GM19193 (cell line): Measurements from ENCODE around the gene SLC25A39.

ENCODE experiments used
- POLR2A ChIP-seq: IDR thresholded peaks from 4 replicates; pipeline ENCODE4 v1.6.1; 2011; ENCODE audit not compliant: insufficient read depth, insufficient read length; ENCODE audit errors: extremely low read depth

The SLC25A39 gene

GRCh38 chr17:44355642-44356099 lies 31.0 kb upstream of the SLC25A39 start:
- TF ChIP-seq POLR2A: no peak

DNA sequence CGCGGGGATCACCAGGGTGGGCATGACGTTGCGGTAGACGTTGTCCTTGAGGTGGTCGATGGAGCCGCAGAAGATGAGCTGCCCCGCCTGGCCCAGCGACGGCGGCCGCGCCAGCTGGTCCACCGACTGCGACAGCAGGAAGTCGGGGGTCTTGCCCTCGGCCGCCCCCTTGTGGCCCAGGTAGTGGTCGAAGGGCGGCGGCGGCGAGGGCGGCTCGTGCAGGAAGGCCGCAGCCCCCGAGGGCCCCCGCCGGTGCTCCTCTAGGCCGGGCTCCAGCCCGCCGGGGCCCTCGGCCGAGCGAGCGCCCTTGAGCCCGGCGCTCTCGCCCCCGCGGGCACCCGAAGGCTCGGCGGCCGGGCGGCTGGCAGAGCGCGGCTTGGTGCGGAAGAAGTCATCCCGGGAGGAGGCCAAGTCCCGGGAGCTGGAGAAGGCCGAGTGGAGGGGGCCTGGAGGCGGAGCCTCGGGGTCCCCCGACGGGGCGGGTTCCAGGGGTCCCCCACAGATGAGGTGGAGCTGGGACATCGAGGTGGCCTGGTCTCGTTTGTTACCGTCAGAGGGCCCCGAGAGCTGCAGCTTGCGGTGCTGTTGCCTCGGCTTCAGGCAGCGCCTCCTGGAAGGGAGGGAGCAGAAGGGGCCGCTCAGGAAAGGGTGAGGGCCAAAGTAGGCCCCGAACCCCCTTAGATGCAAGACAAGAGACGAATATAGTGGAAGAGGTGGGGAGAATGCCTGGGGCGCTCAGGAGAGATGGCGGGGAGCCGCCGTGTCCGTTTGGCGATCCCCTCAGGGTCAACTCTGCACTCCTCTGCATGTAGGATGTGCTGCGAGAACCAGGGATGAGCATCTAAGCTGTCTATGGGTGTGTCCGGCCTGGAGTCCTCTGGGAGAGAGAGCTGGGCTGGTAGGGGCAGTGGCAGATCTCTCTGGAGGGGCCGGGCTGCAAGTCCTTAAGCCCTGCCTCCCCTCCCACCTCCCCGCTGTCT lies 30.2 kb upstream of the SLC25A39 start:
- no peak for TF ChIP-seq POLR2A

DNA sequence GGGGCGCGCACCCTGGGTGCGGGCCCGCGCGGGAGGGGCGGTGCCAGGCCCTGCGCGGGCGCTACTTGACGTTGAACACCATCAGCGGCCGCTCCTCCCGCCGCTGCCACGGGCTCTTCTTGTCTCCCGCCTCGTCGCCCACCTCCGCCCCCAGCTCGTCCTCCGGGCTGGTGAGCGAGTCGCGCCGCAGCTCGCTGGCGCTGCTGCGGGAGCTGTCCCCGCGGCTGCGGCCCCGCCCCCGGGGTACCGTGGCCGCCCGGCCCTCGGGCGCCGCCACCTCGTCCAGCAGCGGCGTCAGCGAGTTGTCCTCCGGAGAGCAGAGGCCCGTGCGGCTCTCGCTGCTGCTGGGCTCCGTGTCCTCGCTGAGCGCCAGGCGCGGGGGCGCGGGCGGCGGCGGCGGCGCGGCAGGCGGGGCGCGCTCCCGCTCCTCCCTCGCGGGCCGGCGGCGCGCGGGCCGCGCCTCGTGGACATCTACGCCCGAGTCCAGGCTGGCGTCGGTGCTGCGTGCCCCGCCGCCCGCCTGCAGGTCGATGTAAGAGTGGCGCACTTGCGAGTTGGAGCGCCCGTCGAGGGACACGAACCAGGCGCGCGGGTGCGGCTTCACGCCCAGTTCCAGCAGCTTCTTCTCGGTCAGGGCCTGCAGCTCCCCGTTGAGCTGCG lies 29.2 kb upstream of the SLC25A39 start:
- no peak for TF ChIP-seq POLR2A

DNA sequence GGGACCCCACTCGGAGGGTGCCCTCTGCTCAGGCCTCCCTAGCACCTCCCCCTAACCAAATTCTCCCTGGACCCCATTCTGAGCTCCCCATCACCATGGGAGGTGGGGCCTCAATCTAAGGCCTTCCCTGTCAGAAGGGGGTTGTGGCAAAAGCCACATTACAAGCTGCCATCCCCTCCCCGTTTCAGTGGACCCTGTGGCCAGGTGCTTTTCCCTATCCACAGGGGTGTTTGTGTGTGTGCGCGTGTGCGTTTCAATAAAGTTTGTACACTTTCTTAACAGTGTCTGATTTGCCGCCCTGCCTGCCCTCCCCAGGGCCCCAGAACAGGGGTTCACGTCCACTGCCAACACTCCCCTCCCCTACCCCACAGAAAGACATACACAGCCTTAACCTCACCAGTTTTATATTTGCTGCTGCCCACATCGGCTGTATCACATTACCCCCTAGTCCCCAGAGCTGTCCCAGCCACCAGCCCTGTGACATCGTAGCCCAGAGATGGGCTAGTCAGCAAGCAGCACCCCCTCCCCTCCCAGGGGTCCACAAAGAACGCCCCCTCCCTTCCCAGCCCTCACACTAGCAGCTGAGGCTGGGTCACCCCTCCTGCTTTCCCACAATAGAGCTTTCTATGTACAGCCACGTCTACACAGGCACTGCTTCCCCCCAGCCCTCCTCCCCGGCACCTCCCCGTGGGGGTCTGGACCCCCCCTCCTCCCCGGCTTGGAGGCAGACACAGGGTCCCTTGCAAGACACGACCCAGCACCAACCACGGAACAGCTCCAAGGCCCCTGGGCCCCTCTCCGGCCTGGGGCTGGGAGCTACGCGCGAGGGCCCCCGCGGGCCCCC lies 28.4 kb upstream of the SLC25A39 start:
- no peak for TF ChIP-seq POLR2A

GRCh38 chr17:44351961-44352827 lies 27.6 kb upstream of the SLC25A39 start:
- TF ChIP-seq POLR2A: no peak

DNA sequence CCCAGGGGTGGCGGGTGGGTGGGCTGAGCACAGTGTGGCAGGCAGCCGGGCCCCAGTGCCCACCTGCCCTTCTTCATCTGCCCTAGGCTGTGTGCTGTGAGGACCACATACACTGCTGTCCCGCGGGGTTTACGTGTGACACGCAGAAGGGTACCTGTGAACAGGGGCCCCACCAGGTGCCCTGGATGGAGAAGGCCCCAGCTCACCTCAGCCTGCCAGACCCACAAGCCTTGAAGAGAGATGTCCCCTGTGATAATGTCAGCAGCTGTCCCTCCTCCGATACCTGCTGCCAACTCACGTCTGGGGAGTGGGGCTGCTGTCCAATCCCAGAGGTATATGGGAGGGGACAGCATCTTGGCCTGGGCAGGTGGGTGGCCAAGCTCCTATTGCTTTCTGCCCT lies 26.8 kb upstream of the SLC25A39 start:
- TF ChIP-seq POLR2A: no peak

- no peak for TF ChIP-seq POLR2A
Observed at GRCh38 chr17:44350733-44351226, 26.2 kb upstream of the SLC25A39 start.

DNA sequence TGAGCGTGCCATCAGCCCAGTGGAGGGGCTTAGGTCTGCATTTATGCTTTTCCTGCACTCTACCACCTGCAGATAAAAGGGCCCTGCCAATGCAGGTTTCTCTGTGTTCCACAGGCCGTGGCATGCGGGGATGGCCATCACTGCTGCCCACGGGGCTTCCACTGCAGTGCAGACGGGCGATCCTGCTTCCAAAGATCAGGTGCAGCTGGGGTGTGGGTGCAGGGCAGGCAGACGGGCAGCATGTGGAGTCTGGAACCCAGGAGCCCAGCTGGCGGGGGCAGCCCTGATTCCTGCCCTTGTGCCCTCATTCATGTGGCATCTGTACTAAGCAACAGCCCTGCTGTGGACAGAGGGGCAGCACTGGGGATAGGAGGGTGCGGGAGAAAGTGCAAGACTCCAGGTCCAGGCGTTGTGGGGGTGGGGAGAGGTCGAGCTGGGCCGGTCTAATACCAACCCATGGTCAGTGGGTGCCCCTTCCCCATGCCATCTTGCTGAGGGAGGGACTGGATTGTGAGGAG lies 25.0 kb upstream of the SLC25A39 start:
- TF ChIP-seq POLR2A: no peak

DNA sequence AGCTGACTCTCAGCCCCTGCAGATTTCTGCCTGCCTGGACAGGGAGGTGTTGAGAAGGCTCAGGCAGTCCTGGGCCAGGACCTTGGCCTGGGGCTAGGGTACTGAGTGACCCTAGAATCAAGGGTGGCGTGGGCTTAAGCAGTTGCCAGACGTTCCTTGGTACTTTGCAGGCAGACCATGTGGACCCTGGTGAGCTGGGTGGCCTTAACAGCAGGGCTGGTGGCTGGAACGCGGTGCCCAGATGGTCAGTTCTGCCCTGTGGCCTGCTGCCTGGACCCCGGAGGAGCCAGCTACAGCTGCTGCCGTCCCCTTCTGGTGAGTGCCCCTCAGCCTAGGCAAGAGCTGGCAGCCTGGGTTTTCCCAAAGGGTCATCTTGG lies 24.4 kb upstream of the SLC25A39 start:
- TF ChIP-seq POLR2A: no peak

GRCh38 chr17:44348234-44348987 lies 23.8 kb upstream of the SLC25A39 start:
- TF ChIP-seq POLR2A: no peak

DNA sequence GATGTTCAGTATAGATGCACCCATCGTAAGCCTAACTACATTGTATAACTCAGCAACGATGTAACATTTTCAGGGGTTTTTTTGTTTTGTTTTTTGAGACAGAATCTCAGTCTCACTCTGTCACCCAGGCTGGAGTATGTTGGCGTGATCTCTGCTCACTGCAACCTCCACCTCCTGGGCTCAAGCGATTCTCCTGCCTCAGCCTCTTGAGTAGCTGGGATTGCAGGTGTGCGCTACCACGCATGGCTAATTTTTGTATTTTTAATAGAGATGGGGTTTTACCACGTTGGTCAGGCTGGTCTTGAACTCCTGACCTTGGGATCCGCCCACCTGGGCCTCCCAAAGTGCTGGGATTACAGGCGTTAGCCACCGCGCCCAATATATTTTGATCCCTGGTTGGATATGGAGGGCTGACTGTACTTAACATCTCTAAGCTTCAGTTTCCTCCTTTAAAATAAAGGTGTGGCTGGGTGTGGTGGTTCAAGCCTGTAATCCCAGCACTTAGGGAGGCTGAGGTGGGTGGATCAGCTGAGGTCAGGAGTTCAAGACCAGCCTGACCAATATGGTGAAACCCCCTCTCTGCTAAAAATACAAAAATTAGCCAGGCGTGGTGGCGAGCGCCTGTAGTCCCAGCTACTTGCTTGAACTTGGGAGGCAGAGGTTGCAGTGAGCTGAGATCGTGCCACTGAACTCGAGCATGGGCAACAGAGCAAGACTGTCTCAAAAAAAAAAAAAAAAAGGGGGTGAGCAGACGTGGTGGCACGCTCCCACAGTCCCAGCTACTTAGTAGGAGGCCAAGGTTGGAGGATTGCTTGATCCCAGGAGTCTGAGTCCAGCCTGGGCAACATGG lies 22.8 kb upstream of the SLC25A39 start:
- peak; percentile 21 for TF ChIP-seq POLR2A
